Measurements from ENCODE around the gene FXYD5.

FXYD5 gene

GRCh38 chr19:35154525-35155406 is at the start of gene FXYD5:
TSS of gene FXYD5 (plus strand) at chr19:35154735. CDS start at chr19:35155551, 816 bp downstream.
- in situ Hi-C loops (cut with HindIII; ENCODE audit: low sequenced_read_pairs), result no loop called here
- no peak for DNase-seq (ENCODE audit: low read depth)
- TF ChIP-seq CTCF (IDR thresholded peaks at IDR 0.05; ENCODE audit: low read depth, low read length, missing control alignments), result peak; percentile 4
- peak within 1 kb of the TSS; percentile 73 for H3K4me3 ChIP-seq (ENCODE audit: low read depth, low read length)

- no peak for TF ChIP-seq CTCF (IDR thresholded peaks at IDR 0.05; ENCODE audit: low read depth, low read length, missing control alignments)
- DNase-seq (ENCODE audit: low read depth), result no peak
- no peak overlapping the region for H3K4me3 ChIP-seq (ENCODE audit: low read depth, low read length)
- in situ Hi-C loops (cut with HindIII; ENCODE audit: low sequenced_read_pairs), result no loop called here
Measured at GRCh38 chr19:35105047-35105410, 49.5 kb upstream of the FXYD5 start.

- no peak for DNase-seq (ENCODE audit: low read depth)
- TF ChIP-seq CTCF (IDR thresholded peaks at IDR 0.05; ENCODE audit: low read depth, low read length, missing control alignments), result no peak
- H3K4me3 ChIP-seq (ENCODE audit: low read depth, low read length), result no peak overlapping the region
- in situ Hi-C loops (cut with HindIII; ENCODE audit: low sequenced_read_pairs), result no loop called here
Measured at GRCh38 chr19:35105411-35106290, 48.9 kb upstream of the FXYD5 start.

GRCh38 chr19:35106291-35106583 is 48.3 kb upstream of the FXYD5 start:
- no peak for DNase-seq (ENCODE audit: low read depth)
- in situ Hi-C loops (cut with HindIII; ENCODE audit: low sequenced_read_pairs), result no loop called here
- no peak overlapping the region for H3K4me3 ChIP-seq (ENCODE audit: low read depth, low read length)
- TF ChIP-seq CTCF (IDR thresholded peaks at IDR 0.05; ENCODE audit: low read depth, low read length, missing control alignments), result no peak

GRCh38 chr19:35106898-35107541 is 47.5 kb upstream of the FXYD5 start:
- H3K4me3 ChIP-seq (ENCODE audit: low read depth, low read length), result no peak overlapping the region
- in situ Hi-C loops (cut with HindIII; ENCODE audit: low sequenced_read_pairs), result no loop called here
- no peak for DNase-seq (ENCODE audit: low read depth)
- TF ChIP-seq CTCF (IDR thresholded peaks at IDR 0.05; ENCODE audit: low read depth, low read length, missing control alignments), result no peak

- in situ Hi-C loops (cut with HindIII; ENCODE audit: low sequenced_read_pairs), result no loop called here
- no peak for TF ChIP-seq CTCF (IDR thresholded peaks at IDR 0.05; ENCODE audit: low read depth, low read length, missing control alignments)
- no peak overlapping the region for H3K4me3 ChIP-seq (ENCODE audit: low read depth, low read length)
- no peak for DNase-seq (ENCODE audit: low read depth)
Measured at GRCh38 chr19:35107545-35107944, 47.0 kb upstream of the FXYD5 start.

Data from astrocyte of the cerebellum (primary cell).